Keratinocyte (primary cell): Measurements from ENCODE around the gene GFOD1. TPM values are rescaled to one million over a fixed set of nuclear protein-coding genes. Genes with fewer than 3 reads are reported as not detected.

ENCODE experiments used
- DNase-seq: peaks from one replicate; pipeline ENCODE4 v3.0.0-alpha.2; 2011; ENCODE audit warnings: low read depth, missing footprints, low spot score
- FAIRE-seq: peaks from 2 replicates; lab custom pipeline; 2011; peaks lifted over from hg19 to GRCh38; lab: Jason Lieb, UNC
- H2AFZ ChIP-seq: 2 replicates; pipeline ENCODE4 v1.6.0; 2012; ENCODE audit warnings: low read length, control low read depth, inconsistent platforms; ENCODE audit not compliant: control insufficient read depth
- H3K27ac ChIP-seq: 2 replicates; pipeline ENCODE4 v1.5.1; 2011; ENCODE audit warnings: low read length; ENCODE audit not compliant: control insufficient read depth, insufficient read depth
- H3K27me3 ChIP-seq: 3 replicates; pipeline ENCODE4 v1.6.0; 2011; ENCODE audit warnings: low read length; ENCODE audit not compliant: control insufficient read depth, insufficient read depth; ENCODE audit errors: extremely low read depth
- H3K36me3 ChIP-seq, 2 experiments: 2 replicates in 1 of 2; 3 replicates in 1 of 2; pipeline ENCODE4 v1.5.1; 2011; ENCODE audit warnings: low read length in 2 of 2, mild to moderate bottlenecking in 1 of 2; ENCODE audit not compliant: control insufficient read depth in 2 of 2, insufficient read depth in 2 of 2; ENCODE audit errors: extremely low read depth in 1 of 2
- H3K4me1 ChIP-seq: 3 replicates; pipeline ENCODE4 v1.5.1; 2011; ENCODE audit warnings: low read length; ENCODE audit not compliant: control insufficient read depth, insufficient read depth; ENCODE audit errors: extremely low read depth
- H3K4me2 ChIP-seq: 3 replicates; pipeline ENCODE4 v1.6.0; 2011; ENCODE audit warnings: low read depth, low read length; ENCODE audit not compliant: control insufficient read depth, insufficient read depth; ENCODE audit errors: extremely low read depth
- H3K4me3 ChIP-seq, 3 experiments: fragments of 200-600 bp in 1 of 3; sonication (generic) in 1 of 3; 2 replicates in 2 of 3; 3 replicates in 1 of 3; pipeline ENCODE4 v1.5.1; 2011 to 2016; ENCODE audit warnings: low read length in 3 of 3, mild to moderate bottlenecking in 3 of 3, control low read depth in 2 of 3, inconsistent platforms in 1 of 3, low read depth in 1 of 3, mixed read lengths in 1 of 3, mixed run types in 1 of 3, moderate library complexity in 1 of 3; ENCODE audit not compliant: control insufficient read depth in 2 of 3, insufficient read depth in 2 of 3; ENCODE audit errors: extremely low read depth in 1 of 3
- H3K79me2 ChIP-seq: 2 replicates; pipeline ENCODE4 v1.6.0; 2012; ENCODE audit warnings: low read length; ENCODE audit not compliant: control insufficient read depth, insufficient read depth
- H3K9ac ChIP-seq: 3 replicates; pipeline ENCODE4 v1.6.0; 2011; ENCODE audit warnings: low read length; ENCODE audit not compliant: control insufficient read depth, insufficient read depth; ENCODE audit errors: extremely low read depth
- H3K9me1 ChIP-seq: 3 replicates; pipeline ENCODE4 v1.6.0; 2011; ENCODE audit warnings: low read length; ENCODE audit not compliant: control insufficient read depth, insufficient read depth; ENCODE audit errors: extremely low read depth
- H3K9me3 ChIP-seq: 2 replicates; pipeline ENCODE4 v1.5.1; 2012; ENCODE audit warnings: low read depth, low read length; ENCODE audit not compliant: control insufficient read depth
- H4K20me1 ChIP-seq: 3 replicates; pipeline ENCODE4 v1.6.0; 2011; ENCODE audit warnings: low read length; ENCODE audit not compliant: control insufficient read depth, insufficient read depth; ENCODE audit errors: extremely low read depth
- CTCF ChIP-seq, 3 experiments: IDR thresholded peaks in 1 of 3; conservative IDR thresholded peaks in 1 of 3; optimal IDR thresholded peaks in 1 of 3; 2 replicates in 2 of 3; 3 replicates in 1 of 3; pipeline versions ENCODE3 to v1.5.1; 2011; ENCODE audit warnings: low read length in 3 of 3, mild to moderate bottlenecking in 3 of 3, moderate library complexity in 2 of 3, control low read depth in 1 of 3, inconsistent platforms in 1 of 3; ENCODE audit not compliant: insufficient read depth in 2 of 3; ENCODE audit errors: extremely low read depth in 1 of 3
- EZH2 ChIP-seq: IDR thresholded peaks from one replicate; pipeline ENCODE4 v1.6.1; 2012; ENCODE audit warnings: inconsistent platforms, mild to moderate bottlenecking, low read length, moderate library complexity
- dilution Hi-C: fragments of 300-500 bp; cut with MboI; formaldehyde crosslinking; loops from one replicate; pipeline ENCODE4 v1.7.0; 2020; ENCODE audit warnings: low sequenced_read_pairs; ENCODE audit not compliant: extremely low pct_ligation_motif_present
- polyA plus RNA-seq, 5 experiments: library from polyadenylated mRNA; depleted of rRNA in 3 of 5; stranded (reverse) in 3 of 5; stranded (forward) in 1 of 5; unstranded in 1 of 5; fragments of >200 nt; gene quantifications; 1 replicate in 1 of 5; 2 replicates in 3 of 5; 3 replicates in 1 of 5; pipeline versions ENCODE4 v1.2.1 to v1.2.3, GENCODE V29; 2011 to 2012; ENCODE audit warnings: missing spikeins in 2 of 5, low read depth in 1 of 5, low replicate concordance in 1 of 5

GFOD1 gene
- polyA plus RNA-seq, 1 donor (not counting 4 experiments of a cell fraction or from before 2014, with no cell fraction given), result 7.2 TPM

- no peaks in the 10 kb centered on the region for H3K9me1 ChIP-seq
- H4K20me1 ChIP-seq, result peaks cover 2% of the 10 kb centered on the region
- no peaks in the 10 kb centered on the region for H3K27me3 ChIP-seq
- no peaks in the 10 kb centered on the region for H3K9me3 ChIP-seq
- no peak overlapping the region for H3K4me3 ChIP-seq
- FAIRE-seq (no peak), DNase-seq (no peak)
- peaks cover 44% of the 10 kb centered on the region for H3K4me1 ChIP-seq
- no peaks in the 10 kb centered on the region for H3K79me2 ChIP-seq
- H2AFZ ChIP-seq, result no peak overlapping the region
- no peak for TF ChIP-seq EZH2
- TF ChIP-seq CTCF (optimal IDR thresholded peaks at IDR 0.05 in 1 of 3, IDR thresholded peaks at IDR 0.05 in 1 of 3, conservative IDR thresholded peaks at IDR 0.05 in 1 of 3; ENCODE audit: extremely low read depth in 1 of 3, insufficient read depth in 2 of 3, low read length in 3 of 3), result no peak
- H3K4me2 ChIP-seq, result no peak overlapping the region
- no peak overlapping the region for H3K9ac ChIP-seq
- no peaks in the 10 kb centered on the region for H3K36me3 ChIP-seq
- dilution Hi-C loops, result no loop called here
- H3K27ac ChIP-seq, result no peak overlapping the region
Measured at GRCh38 chr6:13372076-13372475, 115.3 kb downstream of the GFOD1 start.

GRCh38 chr6:13371421-13372072, 115.9 kb downstream of the GFOD1 start:
- no peak overlapping the region for H2AFZ ChIP-seq
- peaks cover 2% of the 10 kb centered on the region for H4K20me1 ChIP-seq
- H3K27me3 ChIP-seq, result no peaks in the 10 kb centered on the region
- H3K4me1 ChIP-seq, result peaks cover 44% of the 10 kb centered on the region
- FAIRE-seq (no peak), DNase-seq (no peak)
- no peak overlapping the region for H3K4me2 ChIP-seq
- dilution Hi-C loops, result no loop called here
- H3K79me2 ChIP-seq, result no peaks in the 10 kb centered on the region
- no peak overlapping the region for H3K9ac ChIP-seq
- H3K36me3 ChIP-seq, result no peaks in the 10 kb centered on the region
- no peaks in the 10 kb centered on the region for H3K9me1 ChIP-seq
- no peaks in the 10 kb centered on the region for H3K9me3 ChIP-seq
- H3K4me3 ChIP-seq, result no peak overlapping the region
- H3K27ac ChIP-seq, result no peak overlapping the region
- TF ChIP-seq CTCF (optimal IDR thresholded peaks at IDR 0.05 in 1 of 3, IDR thresholded peaks at IDR 0.05 in 1 of 3, conservative IDR thresholded peaks at IDR 0.05 in 1 of 3; ENCODE audit: extremely low read depth in 1 of 3, insufficient read depth in 2 of 3, low read length in 3 of 3) (no peak), EZH2 (no peak)
